ENCODE data around the gene AGAP1. TPM values are rescaled to one million over a fixed set of nuclear protein-coding genes. Genes with fewer than 3 reads are reported as not detected.

Gene AGAP1
- polyA plus RNA-seq, 1 donor from 2014 or later, result 17.4 TPM

GRCh38 chr2:235647264-235647663 is 153.4 kb downstream of the AGAP1 start:
- H3K9me3 ChIP-seq (ENCODE audit: low read length), result no peaks in the 10 kb centered on the region
- H3K27ac ChIP-seq (ENCODE audit: low read length), result no peak overlapping the region
- no peaks in the 10 kb centered on the region for H3K36me3 ChIP-seq (ENCODE audit: insufficient read depth, low read length)
- no peaks in the 10 kb centered on the region for H3K9me2 ChIP-seq (ENCODE audit: insufficient read depth, low read length)
- TF ChIP-seq MXI1 (conservative IDR thresholded peaks at IDR 0.05; ENCODE audit: poor library complexity, severe bottlenecking), result no peak
- TF ChIP-seq CTCF (IDR thresholded peaks at IDR 0.05; ENCODE audit: poor library complexity, severe bottlenecking), result no peak
- TF ChIP-seq EZH2 (IDR thresholded peaks at IDR 0.05; ENCODE audit: borderline replicate concordance, insufficient read depth, low read length, poor library complexity, severe bottlenecking), result no peak
- no peak for TF ChIP-seq EP300 (conservative IDR thresholded peaks at IDR 0.05; ENCODE audit: poor library complexity, severe bottlenecking)
- TF ChIP-seq TAF1 (IDR thresholded peaks at IDR 0.05; ENCODE audit: low read depth), result no peak
- TF ChIP-seq POLR2AphosphoS5 (IDR thresholded peaks at IDR 0.05), result no peak
- no peak for TF ChIP-seq RAD21 (conservative IDR thresholded peaks at IDR 0.05)
- TF ChIP-seq SMC3 (conservative IDR thresholded peaks at IDR 0.05; ENCODE audit: poor library complexity), result no peak
- TF ChIP-seq REST (IDR thresholded peaks at IDR 0.05; ENCODE audit: borderline replicate concordance), result no peak
- no peak overlapping the region for H2AFZ ChIP-seq (ENCODE audit: low read depth, low read length)
- no peaks in the 10 kb centered on the region for H4K20me1 ChIP-seq (ENCODE audit: insufficient read depth)
- no peak overlapping the region for H3K9ac ChIP-seq (ENCODE audit: low read length)
- no peaks in the 10 kb centered on the region for H3F3A ChIP-seq (ENCODE audit: insufficient read depth, low read length, poor library complexity, severe bottlenecking)
- no peaks in the 10 kb centered on the region for H3K79me2 ChIP-seq (replicated peaks; ENCODE audit: insufficient read depth, low read length)
- H3K27me3 ChIP-seq (ENCODE audit: insufficient read depth, low read depth, low read length), result no peaks in the 10 kb centered on the region
- no peak overlapping the region for H3K4me2 ChIP-seq (ENCODE audit: low read length)
- H3K4me3 ChIP-seq (ENCODE audit: low read length), result no peak overlapping the region

- Histone ChIP-seq H3K9me2 (ENCODE audit: insufficient read depth, low read length) (no peaks in the 10 kb centered on the region), H3K4me3 (ENCODE audit: low read length) (no peak overlapping the region), H4K20me1 (ENCODE audit: insufficient read depth) (no peaks in the 10 kb centered on the region), H3K27ac (ENCODE audit: low read length) (no peak overlapping the region), H3K9ac (ENCODE audit: low read length) (no peak overlapping the region), H3K27me3 (ENCODE audit: insufficient read depth, low read depth, low read length) (no peaks in the 10 kb centered on the region), H3K36me3 (ENCODE audit: insufficient read depth, low read length) (no peaks in the 10 kb centered on the region), H3K9me3 (ENCODE audit: low read length) (no peaks in the 10 kb centered on the region), H3K4me2 (ENCODE audit: low read length) (no peak overlapping the region), H2AFZ (ENCODE audit: low read depth, low read length) (no peak overlapping the region), H3F3A (ENCODE audit: insufficient read depth, low read length, poor library complexity, severe bottlenecking) (no peaks in the 10 kb centered on the region), H3K79me2 (replicated peaks; ENCODE audit: insufficient read depth, low read length) (no peaks in the 10 kb centered on the region)
- TF ChIP-seq TAF1 (IDR thresholded peaks at IDR 0.05; ENCODE audit: low read depth), result no peak
- no peak for TF ChIP-seq MXI1 (conservative IDR thresholded peaks at IDR 0.05; ENCODE audit: poor library complexity, severe bottlenecking)
- no peak for TF ChIP-seq REST (IDR thresholded peaks at IDR 0.05; ENCODE audit: borderline replicate concordance)
- TF ChIP-seq EP300 (conservative IDR thresholded peaks at IDR 0.05; ENCODE audit: poor library complexity, severe bottlenecking), result no peak
- no peak for TF ChIP-seq RAD21 (conservative IDR thresholded peaks at IDR 0.05)
- no peak for TF ChIP-seq CTCF (IDR thresholded peaks at IDR 0.05; ENCODE audit: poor library complexity, severe bottlenecking)
These were observed 154.0 kb downstream of the AGAP1 start for GRCh38 chr2:235647877-235648276.

All from neural cell (in vitro differentiated cells).